Vein endothelial cell (primary cell): Measurements from ENCODE around the gene MPP7. TPM values are rescaled to one million over a fixed set of nuclear protein-coding genes. Genes with fewer than 3 reads are reported as not detected.

Experiments used
- small RNA-seq: library from RNA; depleted of rRNA; stranded (forward); fragments of <200 nt; gene quantifications from one replicate; pipeline ENCODE3, GENCODE V24; 2012
- total RNA-seq: library from RNA; depleted of rRNA; stranded (reverse); fragments of >200 nt; gene quantifications from 2 replicates; pipeline ENCODE4 v1.2.3, GENCODE V29; 2012

MPP7 gene
- 0.33 and 0.86 TPM in 2 replicates for total RNA-seq

GRCh38 chr10:28302638-28303488 lies at the start of gene MPP7:
Gene MPP7, minus strand, starts transcription at chr10:28303064. Its CDS starts 64,460 bp downstream, at chr10:28238604.

Small RNAs within 50 kb of the gene (small RNA-seq; reads per million reads assigned to genes)
- gene MIR8086 = not detected

Other genes with a start within 250 kb of the MPP7 start
- 85.6 and 98.9 TPM in 2 replicates for gene WAC, start 230.1 kb upstream of the MPP7 start, total RNA-seq